ENCODE results near the gene ZBTB25. TPM values are rescaled to one million over a fixed set of nuclear protein-coding genes. Genes with fewer than 3 reads are reported as not detected.
A peak's percentile ranks its signal among the peaks of the same experiment; 100 is the strongest.
"Not testable (repeated sequence)": the region's sequence is repeated elsewhere in the genome, so short reads cannot be mapped to it uniquely, and the experiment has no call there.

ZBTB25 gene, protein sequence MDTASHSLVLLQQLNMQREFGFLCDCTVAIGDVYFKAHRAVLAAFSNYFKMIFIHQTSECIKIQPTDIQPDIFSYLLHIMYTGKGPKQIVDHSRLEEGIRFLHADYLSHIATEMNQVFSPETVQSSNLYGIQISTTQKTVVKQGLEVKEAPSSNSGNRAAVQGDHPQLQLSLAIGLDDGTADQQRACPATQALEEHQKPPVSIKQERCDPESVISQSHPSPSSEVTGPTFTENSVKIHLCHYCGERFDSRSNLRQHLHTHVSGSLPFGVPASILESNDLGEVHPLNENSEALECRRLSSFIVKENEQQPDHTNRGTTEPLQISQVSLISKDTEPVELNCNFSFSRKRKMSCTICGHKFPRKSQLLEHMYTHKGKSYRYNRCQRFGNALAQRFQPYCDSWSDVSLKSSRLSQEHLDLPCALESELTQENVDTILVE
- total RNA-seq (2014; rRNA removed; shearing (Covaris generic)), result 2.3 and 2.6 TPM in 2 replicates

DNA sequence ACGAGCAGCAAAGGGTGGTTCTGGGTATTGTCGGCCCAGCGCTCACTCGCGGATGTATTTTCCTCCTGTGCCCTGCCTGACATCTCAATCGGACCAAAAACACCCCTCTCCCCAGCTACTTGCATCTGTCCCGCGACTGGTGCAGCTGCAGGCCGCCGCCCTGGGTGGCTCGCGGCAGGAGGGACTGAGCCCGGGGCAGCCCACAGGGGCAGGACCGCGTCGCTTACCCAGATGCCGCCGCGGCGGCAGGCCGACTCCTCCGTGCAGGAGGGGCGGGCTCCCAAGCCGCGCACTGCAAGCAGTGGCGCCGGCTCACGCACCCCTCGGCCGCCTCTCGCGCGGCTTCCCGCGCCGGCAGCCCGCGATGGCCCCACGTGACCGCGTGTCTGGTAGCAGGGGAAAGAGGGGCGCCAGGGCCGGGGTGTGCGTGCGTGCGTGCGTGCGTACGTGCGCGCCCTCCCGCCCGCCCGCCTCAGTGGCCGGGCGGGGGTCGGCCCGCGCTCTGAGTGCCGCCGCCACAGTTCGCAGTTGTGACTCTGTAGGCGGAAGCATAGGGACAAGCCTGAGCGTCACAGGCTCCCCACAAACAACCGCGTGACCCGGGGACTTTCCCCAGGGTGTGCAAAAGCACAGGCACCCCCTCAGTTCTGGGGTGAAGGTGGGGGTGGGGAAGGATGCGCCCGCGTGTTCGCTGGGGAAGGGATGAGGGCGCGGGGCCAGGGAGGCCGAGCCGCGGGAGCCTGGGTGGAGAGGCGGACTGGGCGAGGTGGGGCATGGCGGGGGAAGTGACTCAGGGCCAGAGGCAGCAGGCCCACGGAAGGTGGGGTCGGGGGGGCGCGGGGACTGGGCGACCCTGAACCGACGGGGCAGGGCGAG, at the start of gene ZBTB25:
ZBTB25 (minus strand) TSS at position 405 of the 876 bp plus-strand sequence. CDS start 13,305 bp downstream, outside the sequence.
- DNase-seq (ENCODE audit: low spot score), result peak; percentile 87

DNA sequence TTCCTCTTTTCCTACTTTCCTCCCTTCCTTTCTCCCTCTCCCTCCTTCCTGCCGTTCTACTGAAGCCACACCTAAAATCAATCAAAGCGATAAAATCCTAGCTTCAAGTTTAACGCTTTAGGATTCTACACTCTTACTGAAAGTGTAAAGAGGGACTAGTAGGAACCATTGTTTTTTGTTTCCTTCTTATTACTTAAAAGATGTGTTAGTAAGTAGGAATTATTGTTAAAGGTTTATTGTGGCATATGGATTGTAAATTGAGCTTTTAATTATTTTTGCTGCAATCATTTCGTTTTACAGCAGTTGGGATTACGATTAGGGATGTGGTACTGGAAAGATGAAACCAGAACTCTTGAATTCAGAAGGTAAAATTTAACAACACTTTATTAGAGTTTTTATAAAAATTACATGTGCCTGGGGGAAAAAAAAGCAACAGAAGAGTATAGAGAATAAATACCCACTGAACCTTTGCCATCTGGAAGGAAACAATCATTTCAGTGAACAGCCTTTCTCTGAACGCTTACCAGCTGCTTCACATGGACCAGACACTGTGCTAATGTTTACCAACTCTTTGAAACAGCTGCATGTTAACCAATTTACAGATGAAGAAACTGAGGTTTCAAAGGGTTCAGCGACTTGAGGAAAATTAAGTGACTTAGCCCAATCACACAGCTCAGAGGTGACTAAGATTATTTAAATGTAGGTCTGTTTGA, 47.1 kb upstream of the ZBTB25 start:
- no peak for DNase-seq (ENCODE audit: low spot score)

DNA sequence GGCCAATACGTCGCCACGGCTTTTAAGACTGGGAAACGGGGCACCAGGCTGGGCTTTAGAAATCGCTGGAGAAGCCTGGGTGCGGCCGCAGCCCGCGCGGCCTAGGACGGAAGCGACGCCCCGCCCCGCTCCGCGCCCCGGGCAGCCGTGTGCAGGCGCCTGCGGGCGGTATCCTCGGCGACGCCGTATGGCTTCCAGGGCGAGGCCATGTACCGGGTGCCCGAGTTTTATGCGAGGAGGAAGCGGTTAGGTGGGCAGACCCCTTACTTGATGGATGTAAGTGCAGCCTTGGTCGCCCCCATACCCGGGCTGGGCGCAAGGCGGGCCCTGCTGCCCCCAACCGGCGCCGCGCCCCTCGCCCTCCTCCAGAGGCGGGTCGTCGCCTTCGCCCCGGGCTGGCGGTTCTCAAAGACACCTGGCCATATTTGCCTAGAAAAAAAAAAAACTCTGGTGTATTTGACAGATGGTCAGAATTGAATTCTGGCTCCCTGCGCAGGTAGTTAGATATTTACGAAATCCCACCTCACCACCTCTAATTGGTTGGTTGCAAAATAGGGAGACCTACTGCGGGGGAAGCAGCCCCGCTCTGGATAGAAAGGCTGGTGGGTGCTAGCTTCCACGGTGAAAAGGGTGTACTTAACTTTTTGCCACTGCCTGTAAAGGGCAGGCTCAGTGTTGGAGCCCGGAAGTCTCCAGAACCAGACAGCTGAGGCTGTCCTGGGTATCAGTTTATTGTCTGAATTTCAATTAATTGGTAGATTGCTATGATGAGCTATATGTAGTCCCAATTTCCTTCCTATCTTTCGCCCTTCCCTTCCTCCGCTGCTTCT, 46.4 kb upstream of the ZBTB25 start, which contains the start of gene PPP1R36:
PPP1R36 (plus strand) TSS at position 171 of the 830 bp plus-strand sequence; CDS start at position 208, 37 bp downstream.
- DNase-seq (ENCODE audit: low spot score), result no peak

DNA sequence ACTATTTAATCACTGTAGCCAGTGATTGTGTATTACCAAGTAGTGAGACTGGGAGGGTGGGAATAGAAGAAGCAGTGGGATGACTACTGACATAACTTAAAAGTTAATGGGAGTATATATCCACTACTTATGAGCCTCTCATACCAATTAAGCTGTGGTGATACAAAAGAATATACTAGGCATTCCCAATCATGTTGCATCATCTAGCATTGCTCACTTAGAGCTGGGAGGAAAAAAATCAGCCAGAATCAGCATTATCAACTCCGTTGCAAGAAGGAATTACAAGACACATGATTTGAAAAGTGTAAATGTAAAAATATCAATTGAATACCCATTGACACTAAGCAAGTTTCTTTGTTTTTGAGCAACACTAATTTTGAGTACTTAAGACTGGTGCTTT, 45.4 kb upstream of the ZBTB25 start:
- DNase-seq (ENCODE audit: low spot score), result no peak

DNA sequence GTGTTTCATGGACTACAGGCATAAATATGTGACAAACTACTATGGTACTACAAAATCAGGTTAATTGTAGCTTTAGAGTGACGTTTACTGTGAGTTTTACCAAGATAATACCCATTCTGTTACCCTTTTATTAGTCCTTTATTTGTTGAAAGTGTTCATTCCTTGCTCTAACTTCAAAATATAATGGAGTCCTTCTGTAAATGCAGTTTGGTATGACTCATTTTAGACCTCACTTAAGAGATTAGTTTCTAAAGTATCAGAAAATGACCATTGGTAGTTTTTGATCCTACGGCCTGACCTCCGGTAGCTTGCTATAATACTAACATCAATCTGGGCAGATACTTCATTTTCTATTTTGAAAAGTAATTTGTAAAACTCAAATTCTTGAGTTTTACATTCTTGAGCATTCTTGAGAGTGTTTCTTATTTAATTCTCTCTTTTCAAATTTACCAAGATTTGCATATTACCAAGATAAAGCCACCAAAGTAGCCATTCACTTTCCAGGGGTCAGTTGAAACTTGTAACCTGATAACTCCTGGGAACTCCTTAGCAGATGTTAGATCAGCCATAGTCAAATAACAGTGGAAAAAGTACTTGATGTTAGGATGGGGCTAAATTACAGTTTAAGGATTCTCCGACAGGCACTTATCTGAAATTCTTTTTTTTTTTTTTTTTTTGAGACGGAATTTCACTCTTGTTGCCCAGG, 41.1 kb upstream of the ZBTB25 start:
- no peak for DNase-seq (ENCODE audit: low spot score)

DNA sequence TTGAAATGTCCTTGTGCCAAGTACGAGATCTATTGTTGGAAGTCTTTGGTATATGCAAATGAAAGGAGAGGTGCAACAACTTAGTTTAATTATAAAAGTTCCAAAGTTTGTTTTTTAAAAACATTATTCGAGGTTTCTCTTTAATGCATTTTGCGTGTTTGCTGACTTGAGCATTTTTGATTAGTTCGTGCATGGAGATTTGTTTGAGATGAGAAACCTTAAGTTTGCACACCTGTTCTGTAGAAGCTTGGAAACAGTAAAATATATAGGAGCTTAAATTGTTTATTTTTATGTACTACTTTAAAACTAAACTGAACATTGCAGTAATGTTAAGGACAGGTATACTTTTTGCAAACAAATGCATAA, 39.2 kb upstream of the ZBTB25 start:
- no peak for DNase-seq (ENCODE audit: low spot score)

DNA sequence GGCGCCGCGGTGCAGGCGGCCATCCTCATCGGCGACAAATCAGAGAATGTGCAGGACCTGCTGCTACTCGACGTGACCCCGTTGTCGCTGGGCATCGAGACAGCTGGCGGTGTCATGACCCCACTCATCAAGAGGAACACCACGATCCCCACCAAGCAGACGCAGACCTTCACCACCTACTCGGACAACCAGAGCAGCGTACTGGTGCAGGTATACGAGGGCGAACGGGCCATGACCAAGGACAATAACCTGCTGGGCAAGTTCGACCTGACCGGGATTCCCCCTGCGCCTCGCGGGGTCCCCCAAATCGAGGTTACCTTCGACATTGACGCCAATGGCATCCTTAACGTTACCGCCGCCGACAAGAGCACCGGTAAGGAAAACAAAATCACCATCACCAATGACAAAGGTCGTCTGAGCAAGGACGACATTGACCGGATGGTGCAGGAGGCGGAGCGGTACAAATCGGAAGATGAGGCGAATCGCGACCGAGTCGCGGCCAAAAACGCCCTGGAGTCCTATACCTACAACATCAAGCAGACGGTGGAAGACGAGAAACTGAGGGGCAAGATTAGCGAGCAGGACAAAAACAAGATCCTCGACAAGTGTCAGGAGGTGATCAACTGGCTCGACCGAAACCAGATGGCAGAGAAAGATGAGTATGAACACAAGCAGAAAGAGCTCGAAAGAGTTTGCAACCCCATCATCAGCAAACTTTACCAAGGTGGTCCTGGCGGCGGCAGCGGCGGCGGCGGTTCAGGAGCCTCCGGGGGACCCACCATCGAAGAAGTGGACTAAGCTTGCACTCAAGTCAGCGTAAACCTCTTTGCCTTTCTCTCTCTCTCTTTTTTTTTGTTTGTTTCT, 38.6 kb upstream of the ZBTB25 start:
- no peak for DNase-seq (ENCODE audit: low spot score)

DNA sequence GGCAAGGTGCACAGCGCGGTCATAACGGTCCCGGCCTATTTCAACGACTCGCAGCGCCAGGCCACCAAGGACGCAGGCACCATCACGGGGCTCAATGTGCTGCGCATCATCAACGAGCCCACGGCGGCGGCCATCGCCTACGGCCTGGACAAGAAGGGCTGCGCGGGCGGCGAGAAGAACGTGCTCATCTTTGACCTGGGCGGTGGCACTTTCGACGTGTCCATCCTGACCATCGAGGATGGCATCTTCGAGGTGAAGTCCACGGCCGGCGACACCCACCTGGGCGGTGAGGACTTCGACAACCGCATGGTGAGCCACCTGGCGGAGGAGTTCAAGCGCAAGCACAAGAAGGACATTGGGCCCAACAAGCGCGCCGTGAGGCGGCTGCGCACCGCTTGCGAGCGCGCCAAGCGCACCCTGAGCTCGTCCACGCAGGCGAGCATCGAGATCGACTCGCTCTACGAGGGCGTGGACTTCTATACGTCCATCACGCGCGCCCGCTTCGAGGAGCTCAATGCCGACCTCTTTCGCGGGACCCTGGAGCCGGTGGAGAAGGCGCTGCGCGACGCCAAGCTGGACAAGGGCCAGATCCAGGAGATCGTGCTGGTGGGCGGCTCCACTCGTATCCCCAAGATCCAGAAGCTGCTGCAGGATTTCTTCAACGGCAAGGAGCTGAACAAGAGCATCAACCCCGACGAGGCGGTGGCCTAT, 37.8 kb upstream of the ZBTB25 start:
- no peak for DNase-seq (ENCODE audit: low spot score)

DNA sequence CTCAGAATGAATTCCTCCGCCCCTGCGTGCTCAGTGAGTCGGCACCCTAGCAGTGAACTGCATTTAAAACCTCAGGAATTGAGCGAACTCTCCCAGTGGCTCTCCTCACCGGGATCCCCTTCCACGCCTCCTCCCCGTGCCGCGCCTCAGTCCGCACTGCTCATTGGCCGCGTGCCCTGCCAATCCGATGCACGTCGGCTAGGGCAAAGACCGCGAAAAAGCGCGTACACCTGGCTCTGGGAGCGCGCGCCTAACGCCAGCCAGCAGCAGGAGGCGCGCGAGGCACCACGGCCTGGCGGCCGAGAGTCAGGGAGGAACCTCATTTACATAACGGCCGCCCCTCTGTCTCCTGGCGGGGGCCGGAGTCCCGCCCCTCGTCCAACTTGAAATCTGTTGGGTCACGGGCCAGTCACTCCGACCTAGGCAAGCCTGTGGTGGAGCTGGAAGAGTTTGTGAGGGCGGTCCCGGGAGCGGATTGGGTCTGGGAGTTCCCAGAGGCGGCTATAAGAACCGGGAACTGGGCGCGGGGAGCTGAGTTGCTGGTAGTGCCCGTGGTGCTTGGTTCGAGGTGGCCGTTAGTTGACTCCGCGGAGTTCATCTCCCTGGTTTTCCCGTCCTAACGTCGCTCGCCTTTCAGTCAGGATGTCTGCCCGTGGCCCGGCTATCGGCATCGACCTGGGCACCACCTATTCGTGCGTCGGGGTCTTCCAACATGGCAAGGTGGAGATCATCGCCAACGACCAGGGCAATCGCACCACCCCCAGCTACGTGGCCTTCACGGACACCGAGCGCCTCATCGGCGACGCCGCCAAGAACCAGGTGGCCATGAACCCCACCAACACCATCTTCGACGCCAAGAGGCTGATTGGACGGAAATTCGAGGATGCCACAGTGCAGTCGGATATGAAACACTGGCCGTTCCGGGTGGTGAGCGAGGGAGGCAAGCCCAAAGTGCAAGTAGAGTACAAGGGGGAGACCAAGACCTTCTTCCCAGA, 36.9 kb upstream of the ZBTB25 start, which contains the start of gene HSPA2:
HSPA2 (plus strand) TSS at position 534 of the 995 bp plus-strand sequence; CDS start at position 643, 109 bp downstream.
- DNase-seq (ENCODE audit: low spot score), result peak; percentile 99

DNA sequence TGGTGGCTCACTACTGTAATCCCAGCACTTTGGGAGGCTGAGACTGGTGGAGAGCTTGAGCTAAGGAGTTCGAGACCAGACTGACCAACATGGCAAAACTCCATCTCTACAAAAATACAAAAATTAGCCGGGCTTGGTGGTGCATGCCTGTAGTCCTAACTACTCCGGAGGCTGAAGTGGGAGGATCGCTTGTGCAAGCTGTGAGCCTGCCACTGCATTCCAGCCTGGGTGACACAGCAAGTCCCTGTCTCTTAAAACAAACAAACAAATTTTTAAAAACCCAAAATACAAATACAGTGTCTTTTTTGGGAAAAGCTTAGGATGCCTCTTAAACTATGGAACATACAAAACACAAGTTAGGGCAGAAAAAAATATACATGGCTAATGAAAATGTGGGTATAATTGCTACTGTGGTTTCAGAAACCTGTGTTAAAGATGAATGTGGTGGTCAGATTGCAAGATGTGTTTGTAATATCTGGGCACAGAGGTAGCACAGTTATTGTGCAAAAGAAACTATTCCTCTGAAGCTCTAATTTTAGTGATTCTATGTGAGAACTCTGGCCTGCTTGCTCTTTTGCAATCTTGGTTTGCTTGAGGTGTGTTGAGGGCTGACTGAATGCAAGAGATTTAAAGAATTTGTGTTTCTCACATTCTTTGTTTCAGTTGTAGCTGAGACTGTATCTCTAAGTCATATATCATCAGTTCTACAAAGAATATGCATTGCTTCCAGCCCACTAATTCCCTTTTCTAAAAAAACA, 33.0 kb upstream of the ZBTB25 start:
- DNase-seq (ENCODE audit: low spot score), result peak; percentile 54

DNA sequence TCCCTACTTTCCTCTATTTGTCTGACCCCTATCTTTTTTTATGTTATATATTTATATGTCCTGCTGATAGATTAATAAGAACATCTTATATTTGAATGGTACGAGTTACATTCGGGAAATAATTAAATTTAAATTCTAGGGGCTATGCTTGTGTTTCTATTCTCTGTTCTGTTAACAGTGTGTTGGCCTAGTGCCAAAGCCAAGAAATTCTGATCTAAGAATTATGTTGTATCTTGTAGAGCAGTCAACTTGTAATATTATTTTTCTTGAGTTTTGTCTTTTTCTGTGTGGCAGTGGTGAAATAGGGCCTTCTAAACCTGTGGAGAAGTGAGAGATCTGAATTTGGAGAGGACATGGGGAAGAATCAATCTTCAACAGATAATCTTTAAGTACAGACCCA, 27.9 kb upstream of the ZBTB25 start:
- no peak for DNase-seq (ENCODE audit: low spot score)

DNA sequence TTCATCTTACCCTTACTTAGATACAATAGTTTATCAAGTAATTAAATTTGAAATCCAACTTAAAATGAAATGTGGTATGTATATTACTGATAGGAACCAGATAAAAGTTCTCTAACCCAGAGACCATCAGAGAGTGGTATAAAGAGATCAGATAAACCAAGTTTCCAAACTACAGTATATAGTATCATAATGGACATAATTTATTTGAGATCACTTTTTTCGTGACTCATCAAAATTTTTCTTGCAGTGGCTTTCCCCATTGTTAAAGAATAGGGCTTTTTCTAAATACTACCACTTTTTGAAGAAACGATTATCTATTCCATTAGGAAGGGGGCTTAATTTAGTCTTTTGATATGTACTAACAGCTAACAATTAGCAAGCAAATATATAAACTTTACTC, 21.7 kb upstream of the ZBTB25 start:
- no peak for DNase-seq (ENCODE audit: low spot score)

DNA sequence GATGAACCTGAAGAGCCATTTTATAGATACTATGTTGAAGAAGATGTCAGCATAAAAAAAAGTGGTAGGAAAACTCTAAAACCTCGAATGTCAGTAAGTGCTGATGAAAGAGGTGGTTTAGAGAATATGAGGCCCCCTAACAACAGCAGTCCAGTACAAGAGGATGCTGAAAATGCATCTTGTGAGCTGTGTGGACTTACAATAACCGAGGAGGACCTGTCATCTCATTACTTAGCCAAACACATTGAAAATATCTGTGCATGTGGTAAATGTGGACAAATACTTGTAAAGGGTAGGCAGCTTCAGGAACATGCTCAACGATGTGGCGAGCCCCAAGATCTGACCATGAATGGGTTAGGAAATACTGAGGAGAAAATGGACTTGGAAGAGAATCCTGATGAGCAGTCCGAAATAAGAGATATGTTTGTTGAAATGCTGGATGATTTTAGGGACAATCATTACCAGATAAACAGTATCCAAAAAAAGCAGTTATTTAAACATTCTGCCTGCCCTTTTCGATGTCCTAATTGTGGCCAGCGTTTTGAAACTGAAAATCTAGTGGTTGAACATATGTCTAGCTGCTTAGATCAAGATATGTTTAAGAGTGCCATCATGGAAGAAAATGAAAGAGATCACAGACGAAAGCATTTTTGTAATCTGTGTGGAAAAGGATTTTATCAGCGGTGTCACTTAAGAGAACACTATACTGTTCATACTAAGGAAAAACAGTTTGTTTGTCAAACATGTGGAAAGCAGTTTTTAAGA, 19.1 kb upstream of the ZBTB25 start:
- DNase-seq (ENCODE audit: low spot score), result no peak

DNA sequence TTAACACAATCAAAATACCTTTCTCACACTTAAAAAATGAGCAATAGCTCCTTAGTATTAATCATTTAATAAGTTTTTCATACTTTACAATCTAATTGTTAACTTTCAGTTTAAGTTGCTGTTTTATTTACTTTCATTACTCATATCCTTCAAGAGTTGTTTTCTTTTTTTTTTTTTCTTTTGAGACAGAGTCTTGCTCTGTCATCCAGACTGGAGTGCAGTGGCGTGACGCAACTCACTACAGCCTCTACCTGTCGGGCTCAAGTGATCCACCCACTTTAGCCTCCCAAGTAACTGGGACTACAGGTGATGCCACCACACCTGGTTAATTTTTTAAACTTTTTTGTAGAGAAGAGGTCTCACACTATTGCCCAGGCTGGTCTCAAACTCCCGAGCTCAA, 17.1 kb upstream of the ZBTB25 start:
- no peak for DNase-seq (ENCODE audit: low spot score)

DNA sequence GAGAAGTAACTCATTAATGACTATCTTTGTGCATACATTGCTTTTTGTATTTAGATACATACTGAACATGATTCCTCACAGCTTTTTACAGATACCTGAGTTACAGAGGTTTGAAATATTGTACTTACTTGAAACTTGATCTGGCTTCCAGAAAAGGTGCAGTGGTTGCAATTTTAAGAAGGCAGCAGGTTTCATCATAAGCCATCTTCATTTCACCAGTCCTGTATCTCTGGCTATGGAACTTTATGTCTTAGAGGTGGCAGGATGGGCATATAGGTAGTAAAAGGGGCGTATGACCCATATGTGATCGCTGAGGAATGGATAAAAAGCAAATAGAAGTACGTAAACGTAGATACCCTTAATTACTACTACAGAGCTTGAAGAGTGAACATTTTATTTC, 14.6 kb upstream of the ZBTB25 start:
- DNase-seq (ENCODE audit: low spot score), result no peak

DNA sequence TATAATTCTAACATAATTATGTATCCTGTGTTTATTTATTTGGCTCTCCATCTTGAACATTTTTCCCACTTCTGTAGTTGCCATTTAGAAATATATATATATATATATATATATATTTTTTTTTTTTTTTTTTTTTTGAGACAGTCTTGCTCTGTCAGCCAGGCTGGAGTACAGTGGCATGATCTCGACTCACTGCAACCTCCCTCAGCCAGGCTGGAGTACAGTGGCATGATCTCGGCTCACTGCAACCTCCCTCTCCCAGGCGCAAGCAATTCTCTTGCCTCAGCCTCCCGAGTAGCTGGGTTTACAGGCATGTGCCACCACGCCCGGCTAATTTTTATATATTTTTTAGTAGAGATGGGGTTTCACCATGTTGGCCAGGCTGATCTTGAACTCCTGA, 14.0 kb upstream of the ZBTB25 start:
- DNase-seq (ENCODE audit: low spot score), result not testable (repeated sequence)
